Bone marrow (tissue), 2 donors: ENCODE results near the gene NOL4L.
A peak's percentile ranks its signal among the peaks of the same experiment; 100 is the strongest.

Experiments
- DNase-seq, 2 donors: peaks; one replicate each; lab custom pipeline; 2025; lab: John Stamatoyannopoulos, UW

NOL4L gene

DNA sequence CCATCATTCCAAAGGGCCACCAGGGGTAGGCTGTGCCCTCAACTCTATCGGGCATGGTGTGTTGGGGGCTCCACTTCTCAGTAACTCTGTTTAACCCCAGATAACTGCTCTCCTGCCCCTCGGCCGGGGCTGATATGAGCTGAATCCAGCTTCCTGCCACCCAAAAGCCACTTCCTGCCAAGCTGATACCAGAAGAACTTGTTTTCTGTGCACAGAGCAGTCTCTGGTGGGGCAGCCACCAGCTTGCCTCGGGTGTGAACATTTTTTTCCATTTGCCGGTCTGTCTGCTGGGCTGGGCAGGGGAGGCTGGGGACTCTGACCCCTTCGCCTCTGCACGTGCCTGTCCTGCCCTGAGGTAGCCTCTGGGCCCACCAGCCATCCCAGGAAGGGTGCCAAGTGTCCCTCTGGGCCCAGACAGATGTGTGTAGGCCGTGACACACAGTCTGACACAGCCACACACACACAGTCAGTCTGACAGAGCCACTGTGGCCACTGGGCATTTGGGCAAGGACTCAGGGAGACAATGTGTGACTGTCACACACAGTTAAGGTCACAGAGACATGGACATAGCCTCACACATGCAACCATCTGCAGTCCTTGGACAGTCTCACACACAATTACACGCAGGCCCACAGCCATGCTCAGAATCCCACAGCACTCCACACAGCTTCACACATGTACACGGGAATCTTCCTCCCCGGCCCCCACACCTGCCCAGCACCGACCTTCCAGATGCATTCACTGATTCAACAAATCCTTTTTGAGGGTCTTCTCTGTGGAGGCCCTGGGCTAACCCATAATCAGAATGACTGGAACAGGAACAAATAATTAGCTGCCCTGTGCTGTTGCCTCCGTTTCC, 45.1 kb downstream of the NOL4L start:
- DNase-seq, result peak in 1 of 2 donors; percentile 37

DNA sequence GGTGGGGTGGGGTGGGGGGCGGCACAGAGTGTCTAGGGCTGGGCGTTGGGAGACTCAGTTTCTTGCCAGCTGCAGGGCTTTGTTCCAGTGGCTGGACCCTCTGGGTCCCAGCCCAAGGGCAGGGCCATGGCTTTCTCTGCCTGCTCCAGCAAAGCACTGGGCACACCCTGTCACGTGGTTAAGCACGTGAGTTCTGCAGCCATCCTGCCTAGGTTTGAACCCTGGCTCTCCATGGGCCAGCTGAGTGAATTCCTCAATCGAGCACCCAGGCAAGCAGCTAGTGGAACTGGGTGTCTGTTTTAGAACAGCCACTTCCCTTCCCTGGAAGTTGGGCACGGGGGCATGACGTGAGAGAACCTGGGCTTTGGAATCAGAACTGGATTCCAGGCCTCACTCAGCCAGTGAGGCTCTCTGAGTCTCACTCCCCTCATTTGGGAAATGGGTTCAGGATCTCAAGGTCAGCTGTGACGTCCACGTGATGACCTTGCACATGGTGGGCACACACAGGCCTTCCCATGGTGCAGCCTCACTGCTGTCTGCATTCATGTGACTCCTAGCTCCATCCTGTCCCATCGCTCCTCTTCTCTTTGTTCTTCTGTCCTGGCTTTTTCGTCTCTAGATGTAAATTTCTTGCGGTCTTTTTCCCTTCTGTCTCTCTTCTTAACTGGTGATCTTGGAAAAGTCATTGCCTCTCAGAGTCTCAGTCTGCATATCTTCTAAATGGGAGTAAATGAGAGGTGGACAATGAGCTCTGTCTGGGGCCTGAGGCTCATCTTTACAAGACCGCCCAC, 45.9 kb downstream of the NOL4L start:
- no peak for DNase-seq

DNA sequence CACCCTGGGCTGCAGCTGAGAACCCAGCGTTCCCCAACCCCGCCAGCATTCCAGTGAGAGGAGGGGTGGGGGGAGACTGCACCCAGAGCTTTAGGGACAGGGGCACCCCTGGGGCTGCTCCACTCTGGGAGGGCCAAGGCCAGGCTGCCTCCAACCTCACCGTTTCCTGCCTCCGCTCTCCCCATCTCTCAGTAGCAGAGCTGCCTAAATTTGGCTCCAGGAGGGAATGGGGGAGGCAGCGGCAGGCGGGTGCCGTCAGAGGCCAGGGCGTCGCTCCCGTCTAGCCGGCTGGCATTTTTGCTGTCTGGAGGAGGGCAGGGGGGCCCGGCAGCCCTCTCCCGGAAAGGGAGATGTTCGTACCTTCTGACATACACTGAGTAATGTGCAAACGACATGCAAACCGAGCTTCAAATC, 46.6 kb downstream of the NOL4L start:
- peak in 1 of 2 donors; percentile 42 for DNase-seq

DNA sequence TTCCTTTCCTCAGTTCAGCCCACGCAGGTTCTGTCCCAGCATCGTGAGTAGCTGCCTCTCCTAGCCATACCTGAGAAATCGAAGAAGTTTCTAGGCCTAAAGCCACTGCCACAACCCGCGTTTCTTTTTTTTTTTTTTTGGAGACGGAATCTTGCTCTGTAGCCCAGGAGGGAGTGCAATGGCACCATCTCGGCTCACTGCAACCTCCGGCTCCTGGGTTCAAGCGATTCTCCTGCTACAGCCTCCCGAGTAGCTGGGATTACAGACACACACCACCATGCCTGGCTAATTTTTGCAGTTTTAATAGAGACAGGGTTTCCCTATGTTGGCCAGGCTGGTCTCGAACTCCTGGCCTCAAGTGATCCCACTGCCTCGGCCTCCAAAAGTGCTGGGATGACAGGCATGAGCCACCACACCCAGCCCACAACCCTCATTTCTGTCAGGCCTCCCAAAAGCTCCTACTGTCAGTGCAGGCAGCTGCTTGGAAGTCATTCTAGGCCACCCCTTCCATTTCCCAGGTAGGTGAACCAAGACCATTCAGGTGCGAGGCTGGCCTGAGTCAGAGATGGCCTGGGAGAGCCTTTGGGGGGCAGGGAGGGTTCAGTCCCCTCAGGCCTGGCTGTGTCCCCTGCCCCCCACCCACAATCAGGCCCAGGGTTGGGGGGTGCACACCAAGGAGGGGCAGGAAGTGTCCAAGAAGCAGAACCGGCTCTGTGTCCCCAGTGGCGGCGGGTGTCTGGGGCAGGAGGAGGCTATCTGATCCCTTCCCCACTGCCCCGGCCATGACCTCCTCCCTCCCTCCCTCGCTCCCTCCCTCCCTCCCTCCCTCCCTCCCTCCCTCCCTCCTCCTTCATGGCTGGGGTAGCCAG, 47.2 kb downstream of the NOL4L start:
- no peak for DNase-seq

DNA sequence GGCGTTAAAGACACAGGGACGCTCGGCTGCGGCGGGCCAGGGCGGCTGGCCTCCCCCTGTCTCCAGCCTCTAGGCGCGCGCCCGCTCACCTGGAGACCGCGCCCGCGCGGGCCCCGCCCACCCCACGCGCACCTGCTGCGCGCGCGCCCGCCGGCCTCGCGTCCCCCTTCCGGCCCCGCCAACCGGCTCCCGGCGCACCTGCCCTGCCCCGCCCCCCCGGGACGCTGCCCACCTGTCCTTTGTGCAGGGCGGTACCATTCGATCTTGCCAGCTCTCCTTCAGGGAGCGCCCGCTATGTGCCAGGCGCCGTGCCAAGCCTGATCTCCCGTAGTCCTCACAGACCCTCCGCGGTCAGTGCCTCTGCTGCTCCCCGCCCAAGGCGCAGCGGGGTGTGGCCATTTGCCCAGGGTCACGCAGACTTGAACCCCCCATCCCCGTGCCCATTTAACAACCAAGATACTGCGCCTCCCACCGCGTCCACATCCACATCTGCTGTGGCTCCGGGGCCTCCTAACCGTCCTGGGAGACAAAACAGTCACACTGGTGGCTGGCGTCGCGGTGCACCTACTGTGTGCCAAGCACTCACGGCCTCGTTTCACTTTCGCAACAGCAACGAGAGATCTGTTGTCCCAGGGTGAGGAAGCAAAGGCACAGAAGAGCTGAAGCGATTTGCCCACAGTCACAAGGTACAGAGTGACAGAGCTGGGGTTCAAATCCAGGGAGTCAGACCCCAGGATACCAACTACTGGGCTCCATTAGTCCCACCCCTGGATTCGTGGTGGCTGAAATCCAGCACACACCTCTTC, 48.1 kb downstream of the NOL4L start:
- DNase-seq, result peak in 1 of 2 donors; percentile 12

DNA sequence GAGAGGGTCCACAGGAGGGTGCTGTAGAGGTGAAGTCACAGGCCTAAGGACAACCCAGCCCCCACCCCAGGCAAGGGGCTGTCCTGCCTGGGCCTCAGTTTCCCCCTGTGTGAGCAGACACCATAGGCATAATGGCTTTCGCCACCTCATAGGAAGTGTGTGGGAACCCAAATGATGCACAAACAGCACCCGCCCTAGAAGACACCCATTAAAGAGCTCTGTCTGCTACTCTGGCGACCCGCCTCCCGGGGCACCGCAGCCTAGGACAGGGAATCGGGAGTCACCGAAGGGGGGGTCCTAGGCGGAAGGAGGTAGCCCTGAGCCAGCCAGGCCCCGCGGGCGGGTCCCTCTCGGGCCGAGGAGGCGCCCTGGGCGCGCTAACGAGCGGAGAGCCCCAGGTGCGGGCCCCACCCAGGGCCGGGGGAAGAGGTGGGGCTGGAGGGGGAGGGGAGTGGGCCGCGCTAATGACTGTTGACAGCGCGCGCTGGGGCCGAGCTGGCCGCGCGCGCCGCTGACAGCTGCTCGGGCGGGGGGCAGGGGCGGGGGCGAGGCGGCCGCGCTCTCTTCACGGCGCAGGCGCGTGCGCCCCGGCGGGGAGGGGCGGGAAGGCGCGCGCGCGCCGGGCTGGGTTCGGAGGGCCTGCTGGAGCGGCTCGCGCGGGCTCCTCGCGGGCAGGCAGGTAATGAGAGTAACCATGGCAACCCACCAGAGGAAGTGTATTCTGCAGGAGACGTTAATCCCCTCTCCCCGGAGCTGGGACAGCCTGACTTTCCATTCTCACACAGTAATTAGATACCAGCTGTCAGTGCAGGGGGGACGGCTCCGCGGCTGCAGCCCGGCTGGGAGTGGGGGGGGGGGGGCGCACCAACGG, 48.9 kb downstream of the NOL4L start:
- DNase-seq, result peak in 1 of 2 donors; percentile 37

DNA sequence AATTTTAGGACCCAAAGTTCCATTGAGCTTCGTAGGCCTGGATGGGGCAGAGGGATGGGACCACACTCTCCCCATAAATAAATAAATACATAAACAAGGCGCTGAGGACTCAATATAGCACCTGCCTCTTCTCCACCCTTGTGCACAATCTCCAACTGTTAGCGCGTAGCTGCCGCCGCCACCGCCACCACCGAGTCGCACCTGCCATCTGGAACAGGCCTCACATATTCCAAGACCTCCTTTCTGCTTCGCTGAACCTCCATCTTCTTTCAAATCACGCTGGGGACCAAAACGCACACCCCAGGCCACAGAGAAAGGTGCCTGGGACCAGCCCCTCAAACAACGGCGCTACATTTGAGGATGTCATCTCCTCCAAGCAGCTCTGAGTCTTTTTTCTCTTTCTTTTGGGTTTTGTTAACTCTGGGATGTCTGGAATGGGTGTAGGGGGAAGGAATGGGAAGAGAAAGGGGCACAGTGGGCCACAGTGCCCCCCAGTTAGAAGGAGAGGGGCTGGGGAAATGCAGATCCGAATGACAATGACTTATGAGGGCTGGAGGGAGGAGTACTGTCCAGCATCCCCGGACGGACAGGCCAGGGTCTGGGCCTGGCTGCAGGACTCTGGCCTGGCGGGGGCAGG, 49.7 kb downstream of the NOL4L start:
- DNase-seq, result no peak

DNA sequence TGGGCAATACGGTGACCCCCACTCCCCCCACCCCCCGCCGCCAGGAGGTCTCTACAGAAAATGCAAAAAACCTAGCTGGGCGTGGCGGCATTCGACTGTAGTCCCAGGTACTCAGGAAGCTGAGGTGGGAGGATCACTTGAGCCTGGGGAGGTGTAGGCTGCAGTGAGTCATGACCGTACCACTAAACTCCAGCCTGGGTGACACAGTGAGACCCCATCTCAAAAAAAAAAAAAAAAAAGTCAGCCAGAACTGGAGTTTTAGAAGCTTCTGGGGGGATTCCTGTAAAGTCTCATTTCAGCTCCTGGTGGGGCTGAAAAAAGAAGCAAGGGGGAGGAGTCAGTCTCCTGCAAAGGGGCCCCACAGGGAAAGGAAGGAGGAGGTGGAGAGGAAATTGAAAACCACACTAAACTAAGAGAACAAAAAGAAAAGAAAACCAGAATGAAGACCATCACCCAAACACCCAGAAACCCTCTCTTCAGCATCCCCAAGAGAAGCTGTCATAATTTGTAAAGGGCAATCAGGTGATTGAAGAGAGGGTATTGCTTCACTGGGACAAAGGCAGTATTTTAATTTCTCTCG, 50.4 kb downstream of the NOL4L start:
- DNase-seq, result peak in 1 of 2 donors; percentile 29

DNA sequence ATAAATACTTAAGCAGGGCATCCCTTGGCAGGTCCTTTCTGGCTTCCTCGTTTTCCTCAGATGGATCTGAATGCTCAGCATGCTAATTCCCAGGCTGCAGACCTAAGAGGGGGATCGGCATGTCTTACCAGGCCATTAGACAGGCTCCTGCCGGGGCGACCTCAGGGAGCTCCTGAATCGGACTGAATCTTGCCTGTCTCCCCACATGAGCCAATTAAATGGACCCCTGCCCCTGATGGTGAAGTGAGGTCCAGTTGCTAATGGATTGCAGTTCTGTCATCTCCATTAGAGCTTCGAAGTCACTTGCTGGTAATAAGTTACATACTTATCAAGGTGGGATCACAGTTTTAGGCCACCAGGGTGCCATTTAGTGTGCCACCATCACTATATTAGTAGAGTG, 51.4 kb downstream of the NOL4L start:
- DNase-seq, result no peak

DNA sequence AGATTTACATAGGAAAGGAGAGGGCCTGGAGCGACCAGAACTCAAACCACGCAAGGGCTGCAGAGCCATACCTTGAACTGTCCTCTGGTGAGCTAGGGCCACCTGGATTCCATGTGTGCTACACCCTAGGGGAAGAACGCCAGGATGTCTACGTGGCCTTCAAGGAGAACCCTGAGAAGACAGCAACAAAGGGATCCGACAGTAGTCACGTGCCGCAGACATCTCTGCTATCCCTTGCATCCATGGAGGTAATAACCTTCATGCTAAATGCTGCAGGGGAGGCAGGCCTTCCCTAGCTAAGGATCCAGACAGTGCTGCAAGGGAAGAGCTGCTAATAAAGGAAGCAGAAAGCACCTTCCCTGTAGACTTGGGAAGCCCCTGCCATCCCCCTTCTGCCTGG, 52.9 kb downstream of the NOL4L start:
- DNase-seq, result no peak

DNA sequence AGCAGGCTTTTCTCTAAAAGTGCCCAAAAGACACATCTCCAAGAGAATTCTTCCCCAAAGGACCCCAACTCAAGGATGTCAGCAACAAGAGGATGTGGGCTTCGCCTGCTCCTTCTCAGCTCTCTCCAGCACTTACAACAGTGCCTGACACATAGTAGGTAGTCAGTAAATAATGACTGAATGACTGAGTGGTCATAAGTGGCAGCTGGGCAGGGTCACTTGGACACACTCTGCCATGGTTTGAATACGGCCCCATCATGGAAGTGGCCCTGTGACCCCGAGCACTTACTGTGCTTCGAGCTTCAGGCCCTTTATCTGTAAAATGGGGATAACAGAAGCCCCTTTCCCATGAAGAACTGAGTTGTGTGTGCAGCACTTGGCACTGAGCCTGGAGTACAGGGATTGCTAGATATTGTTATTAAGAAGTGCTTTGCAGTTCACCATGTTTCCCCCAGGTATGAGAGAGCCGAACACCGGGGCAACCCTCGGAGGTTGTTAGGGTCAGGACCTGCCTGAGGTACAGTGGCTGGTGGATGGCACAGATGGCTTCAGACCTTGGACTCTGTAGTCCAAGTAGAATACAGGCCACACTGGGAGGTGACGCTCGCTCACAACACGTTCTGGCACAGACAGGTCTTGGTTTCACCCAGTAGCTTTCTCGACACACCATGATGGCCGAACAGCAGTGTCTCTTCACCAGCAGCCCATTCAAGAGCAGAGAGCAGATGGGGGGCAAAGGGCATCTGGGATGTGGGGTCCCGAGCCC, 56.0 kb downstream of the NOL4L start:
- DNase-seq, result no peak

DNA sequence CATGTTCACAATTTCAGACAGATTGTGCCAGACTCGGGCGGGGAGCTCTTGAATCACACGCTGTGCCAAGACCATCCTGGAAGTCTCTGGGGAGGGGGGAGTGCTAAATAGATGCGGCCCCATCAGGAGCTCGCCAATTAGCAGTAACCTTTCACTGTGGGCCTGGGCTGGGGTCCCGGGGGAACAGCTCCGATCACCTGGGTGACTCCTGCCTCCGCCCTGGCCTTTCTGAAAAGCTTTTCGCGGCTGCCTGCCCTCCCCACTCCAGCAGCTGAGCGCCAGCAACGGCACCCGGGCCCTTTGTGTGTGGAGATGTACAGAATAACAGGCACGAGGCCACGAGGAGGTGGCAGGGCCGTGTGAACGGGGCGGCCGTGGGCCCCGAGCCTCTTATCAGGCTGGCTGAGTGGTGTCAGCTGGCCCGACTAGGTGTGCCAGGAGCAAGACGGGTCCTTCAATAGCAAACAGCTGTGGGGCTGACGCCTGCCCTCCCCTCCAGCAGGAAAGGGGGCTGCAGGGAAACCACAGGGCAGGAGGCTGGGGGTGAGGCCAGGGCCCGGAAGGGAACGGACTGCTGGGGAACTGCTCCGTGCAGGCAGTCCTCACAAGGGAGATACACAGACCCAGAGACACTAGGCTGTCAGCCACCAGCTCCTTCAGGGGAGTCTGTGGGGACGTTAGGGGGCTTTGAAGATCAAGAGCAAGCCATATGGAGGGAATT, 56.8 kb downstream of the NOL4L start:
- peak; percentile 12 to 25 for DNase-seq

DNA sequence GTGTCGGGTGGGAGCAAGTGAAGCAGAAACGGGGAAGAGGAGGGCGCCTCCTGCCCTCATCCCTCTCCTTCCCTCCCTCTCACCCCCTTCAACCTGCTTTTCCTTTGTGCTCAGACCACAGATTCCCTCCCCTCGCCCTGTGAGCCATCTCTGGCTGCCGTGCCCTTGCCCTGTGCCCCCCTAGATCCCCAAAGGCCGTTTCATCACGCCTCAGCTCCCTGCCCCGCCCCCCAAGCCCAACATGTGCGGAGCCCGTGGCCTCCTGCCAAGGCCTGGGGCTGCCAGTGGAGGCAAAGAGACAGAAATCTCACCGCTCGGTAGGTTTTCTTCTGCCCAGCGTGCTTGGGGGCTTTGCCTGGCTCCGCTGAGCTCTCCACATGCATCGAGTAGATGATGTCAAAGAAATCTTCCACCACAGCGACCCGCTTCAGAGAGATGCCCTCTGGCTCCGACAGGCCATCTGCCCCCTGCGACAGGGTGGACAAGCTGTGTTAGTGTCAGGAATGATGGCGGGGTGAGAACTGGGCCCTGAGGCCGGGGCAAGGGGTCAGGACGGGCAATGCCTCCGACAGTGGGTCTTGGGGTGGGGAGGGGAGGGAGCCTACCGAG, 57.6 kb downstream of the NOL4L start:
- no peak for DNase-seq

DNA sequence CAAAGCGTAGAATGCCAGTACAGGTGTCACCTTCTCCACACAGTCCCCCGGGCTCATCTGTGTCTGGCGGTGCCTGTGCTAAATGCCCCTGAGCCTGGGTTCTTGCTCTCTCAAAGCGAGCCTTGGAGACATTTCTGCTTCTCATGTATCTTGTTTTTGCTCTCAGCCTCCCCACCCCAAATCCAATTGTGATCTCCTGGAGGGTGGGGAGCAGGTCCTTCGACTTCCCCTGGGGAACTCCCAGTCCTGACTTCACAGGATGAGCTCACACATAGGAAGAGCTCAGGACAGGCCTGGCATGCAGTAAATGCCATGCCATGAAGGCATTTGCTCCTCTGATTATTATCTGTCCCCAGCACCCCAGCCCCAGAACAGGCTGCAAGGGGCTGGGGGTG, 58.1 kb downstream of the NOL4L start:
- no peak for DNase-seq

DNA sequence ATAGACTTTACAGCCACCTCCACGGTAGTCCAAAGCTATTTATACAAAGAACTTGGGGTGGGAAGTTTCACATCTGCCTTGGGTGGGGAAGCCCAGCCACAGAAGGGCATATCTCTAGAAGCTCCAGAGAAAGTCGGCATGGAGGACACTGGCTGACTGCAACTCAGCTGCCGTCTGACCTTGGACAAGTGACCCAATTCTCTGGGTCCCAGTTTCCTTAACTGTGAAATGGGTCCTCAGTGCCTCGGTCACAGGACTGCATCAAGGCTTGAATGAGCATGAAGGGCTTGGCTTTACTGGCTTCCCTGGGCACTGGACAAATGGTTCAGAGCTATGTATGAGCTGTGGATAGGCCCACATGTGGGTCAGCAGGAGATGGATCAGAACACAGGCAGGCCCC, 58.6 kb downstream of the NOL4L start:
- DNase-seq, result no peak

DNA sequence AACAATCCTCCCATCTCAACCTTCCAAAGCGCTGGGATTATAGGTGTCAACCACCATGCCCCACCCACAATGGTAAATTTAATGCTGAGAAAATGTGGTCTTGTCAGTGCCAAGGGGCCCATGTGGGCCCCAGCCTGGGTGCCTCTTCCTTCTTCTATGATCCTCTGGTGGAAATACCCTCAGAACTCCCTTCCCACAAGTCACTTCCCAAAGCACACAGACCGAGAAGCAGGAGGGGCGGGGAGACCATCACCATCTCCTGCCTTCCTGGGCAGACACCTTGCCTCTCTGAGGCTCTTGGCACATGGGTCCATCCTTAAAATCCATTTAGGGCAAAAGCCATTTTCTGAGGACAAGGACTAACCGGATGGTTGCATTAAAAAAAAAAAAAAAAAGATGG, 59.0 kb downstream of the NOL4L start:
- no peak for DNase-seq

DNA sequence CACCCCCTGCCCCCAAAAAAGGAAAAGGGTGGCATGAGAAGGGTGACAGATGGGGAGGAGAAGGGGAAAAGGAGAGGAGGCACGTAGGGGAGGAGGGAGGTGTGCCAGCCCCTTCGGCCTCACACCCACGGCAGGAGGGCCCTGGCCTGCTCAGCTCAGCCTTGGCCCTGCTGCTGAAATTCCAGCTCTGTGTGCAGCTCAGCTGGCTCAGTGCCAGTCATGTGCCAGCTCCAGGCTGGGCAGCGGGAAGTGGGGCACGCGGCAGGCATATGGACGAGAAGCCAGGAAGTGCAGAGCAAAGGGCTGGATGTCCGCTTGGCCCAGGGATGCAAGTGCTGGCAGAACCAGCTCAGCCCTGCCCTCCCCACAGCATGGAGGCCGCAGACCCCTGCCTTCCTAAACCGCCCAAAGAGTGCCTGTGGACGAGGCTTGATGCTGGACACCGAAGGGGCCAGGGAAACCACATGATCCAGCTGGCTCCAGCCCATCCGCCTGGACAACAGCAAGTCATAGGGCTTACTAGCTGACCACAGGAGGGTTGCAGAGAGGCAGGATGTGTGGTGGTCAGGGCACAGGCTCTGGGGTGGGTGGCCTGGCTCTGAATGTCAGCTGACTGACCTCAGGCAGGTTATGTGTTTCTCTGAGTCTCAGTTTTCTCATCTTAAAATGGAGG, 60.2 kb downstream of the NOL4L start:
- DNase-seq, result no peak
